ENCODE data around the gene SERPIND1. TPM values are rescaled to one million over a fixed set of nuclear protein-coding genes. Genes with fewer than 3 reads are reported as not detected.

Gene SERPIND1
- total RNA-seq, 4 donors from 2014 or later: 0.38 to 0.42 TPM; not detected in 2

DNA sequence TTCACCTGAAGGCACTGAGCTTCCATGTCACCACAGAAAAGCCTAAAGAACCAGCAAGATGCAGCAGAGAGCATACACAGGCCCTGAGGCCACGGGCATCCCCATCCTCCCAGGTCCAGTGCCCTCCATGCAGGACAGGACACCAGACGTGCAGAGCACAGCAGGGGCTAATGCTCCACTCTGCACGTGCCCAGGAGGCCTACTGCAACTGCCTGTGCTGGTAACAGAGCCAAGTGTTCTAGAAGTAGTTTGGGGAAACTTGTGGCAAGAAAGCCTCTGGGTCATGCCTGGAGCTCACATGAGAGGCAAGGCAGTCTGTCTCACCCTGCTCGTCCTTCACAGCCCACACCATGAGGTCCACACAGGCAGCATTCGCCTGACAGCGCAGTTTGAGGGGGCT, 30.7 kb downstream of the SERPIND1 start:
- no peaks in the 10 kb centered on the region for H3K9me3 ChIP-seq
- intact Hi-C loops (cut with DNase I): no loop called here
- peaks cover 21 to 100% (median 47%) of the 10 kb centered on the region in 3 donors for H3K36me3 ChIP-seq
- no peaks in the 10 kb centered on the region for H3K27me3 ChIP-seq
- no peak for DNase-seq
- TF ChIP-seq, protein P1, sequence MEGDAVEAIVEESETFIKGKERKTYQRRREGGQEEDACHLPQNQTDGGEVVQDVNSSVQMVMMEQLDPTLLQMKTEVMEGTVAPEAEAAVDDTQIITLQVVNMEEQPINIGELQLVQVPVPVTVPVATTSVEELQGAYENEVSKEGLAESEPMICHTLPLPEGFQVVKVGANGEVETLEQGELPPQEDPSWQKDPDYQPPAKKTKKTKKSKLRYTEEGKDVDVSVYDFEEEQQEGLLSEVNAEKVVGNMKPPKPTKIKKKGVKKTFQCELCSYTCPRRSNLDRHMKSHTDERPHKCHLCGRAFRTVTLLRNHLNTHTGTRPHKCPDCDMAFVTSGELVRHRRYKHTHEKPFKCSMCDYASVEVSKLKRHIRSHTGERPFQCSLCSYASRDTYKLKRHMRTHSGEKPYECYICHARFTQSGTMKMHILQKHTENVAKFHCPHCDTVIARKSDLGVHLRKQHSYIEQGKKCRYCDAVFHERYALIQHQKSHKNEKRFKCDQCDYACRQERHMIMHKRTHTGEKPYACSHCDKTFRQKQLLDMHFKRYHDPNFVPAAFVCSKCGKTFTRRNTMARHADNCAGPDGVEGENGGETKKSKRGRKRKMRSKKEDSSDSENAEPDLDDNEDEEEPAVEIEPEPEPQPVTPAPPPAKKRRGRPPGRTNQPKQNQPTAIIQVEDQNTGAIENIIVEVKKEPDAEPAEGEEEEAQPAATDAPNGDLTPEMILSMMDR (IDR thresholded peaks at IDR 0.05): no peak
- TF ChIP-seq POLR2A (IDR thresholded peaks at IDR 0.05): no peak
- WGBS, 2 donors: 85 to 86% methylated on average over 4 of the region's 6 CpGs
- H3K4me1 ChIP-seq: no peaks in the 10 kb centered on the region
- no peak overlapping the region for H3K27ac ChIP-seq
- no peak overlapping the region for H3K4me3 ChIP-seq

DNA sequence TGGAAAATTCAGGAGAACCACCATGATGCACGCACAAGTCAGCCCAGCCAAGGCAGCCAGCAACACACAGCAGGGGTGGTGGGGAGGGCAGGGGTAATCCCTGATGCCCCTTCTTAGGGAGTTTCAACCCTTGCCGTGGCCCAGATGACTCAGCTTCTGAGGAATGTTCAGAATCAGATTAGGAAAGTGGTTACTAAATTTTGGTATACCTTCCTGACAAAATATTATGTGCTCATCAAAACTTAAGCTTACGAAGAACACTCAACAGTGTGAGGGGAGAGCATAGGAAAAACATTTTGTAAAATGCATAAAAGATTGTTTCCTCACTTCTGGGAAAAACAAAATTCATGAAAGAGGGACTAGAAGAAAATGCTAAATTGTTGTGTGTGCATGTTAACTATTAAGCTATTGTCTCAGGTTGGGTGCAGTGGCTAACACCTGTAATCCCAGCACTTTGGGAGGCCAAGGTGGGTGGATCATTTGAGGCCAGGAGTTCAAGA, 32.1 kb downstream of the SERPIND1 start:
- no peak for DNase-seq
- TF ChIP-seq, protein P1 (IDR thresholded peaks at IDR 0.05): no peak
- Histone ChIP-seq H3K4me1 (no peaks in the 10 kb centered on the region), H3K27me3 (no peaks in the 10 kb centered on the region), H3K9me3 (no peaks in the 10 kb centered on the region), H3K4me3 (no peak overlapping the region), H3K27ac (no peak overlapping the region), H3K36me3 (peaks cover 21 to 100% (median 47%) of the 10 kb centered on the region in 3 donors)
- intact Hi-C loops (cut with DNase I): no loop called here
- 73 to 76% methylated on average over 3 of the region's 3 CpGs for WGBS, 2 donors

DNA sequence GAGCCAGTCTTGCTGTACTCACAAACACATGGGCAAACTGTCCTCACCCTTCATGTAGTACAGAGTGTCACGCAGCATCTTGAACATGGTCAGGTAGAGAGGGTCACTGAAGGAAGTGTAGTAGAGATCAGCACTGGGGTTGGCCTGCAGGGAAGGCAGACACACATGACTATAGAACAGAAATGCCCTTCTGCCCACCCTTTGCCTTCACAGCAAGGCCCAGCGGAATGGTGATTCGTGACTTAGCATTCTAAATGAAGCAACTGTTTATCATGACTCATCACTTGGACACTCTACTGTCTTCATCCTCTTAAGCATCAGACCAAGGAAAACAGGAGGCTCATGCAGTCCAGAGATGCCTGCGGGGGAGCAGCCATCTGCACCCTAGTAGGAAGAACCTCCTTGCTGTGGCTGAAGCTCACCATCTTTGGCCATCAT, 33.4 kb downstream of the SERPIND1 start:
- Histone ChIP-seq H3K27ac (no peak overlapping the region), H3K9me3 (no peaks in the 10 kb centered on the region), H3K36me3 (peaks cover 21 to 100% (median 39%) of the 10 kb centered on the region in 3 donors), H3K4me3 (no peak overlapping the region), H3K4me1 (no peaks in the 10 kb centered on the region), H3K27me3 (no peaks in the 10 kb centered on the region)
- no peak for DNase-seq
- 71 to 72% methylated on average over 4 of the region's 4 CpGs for WGBS, 2 donors
- intact Hi-C loops (cut with DNase I): no loop called here
- TF ChIP-seq POLR2A (IDR thresholded peaks at IDR 0.05): no peak
- TF ChIP-seq, protein P1 (IDR thresholded peaks at IDR 0.05): no peak

DNA sequence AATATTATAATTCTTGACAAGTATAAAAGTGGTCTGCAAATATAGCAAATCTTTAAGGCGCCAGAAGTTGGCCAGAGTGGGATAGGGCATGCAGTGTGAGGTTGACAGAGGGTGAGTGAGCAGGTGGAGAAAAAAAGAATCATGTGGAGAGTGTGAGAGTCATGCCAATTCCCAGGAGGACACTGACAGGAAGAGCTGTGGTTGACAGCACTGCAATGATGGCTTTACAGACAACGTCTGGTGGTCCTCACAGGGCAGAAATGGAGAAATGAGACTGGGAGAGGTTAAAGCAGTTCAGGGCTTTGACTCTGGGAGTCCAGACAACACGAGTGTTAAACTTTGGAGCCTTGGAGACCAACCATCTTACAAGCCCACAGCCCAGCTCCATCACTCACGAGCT, 34.9 kb downstream of the SERPIND1 start:
- no peaks in the 10 kb centered on the region for H3K27me3 ChIP-seq
- WGBS, 2 donors: 82 to 90% methylated on average over 4 of the region's 4 CpGs
- peaks cover 13 to 100% (median 33%) of the 10 kb centered on the region in 3 donors for H3K36me3 ChIP-seq
- intact Hi-C loops (cut with DNase I): no loop called here
- H3K27ac ChIP-seq: no peak overlapping the region
- H3K4me1 ChIP-seq: no peaks in the 10 kb centered on the region
- TF ChIP-seq POLR2A (IDR thresholded peaks at IDR 0.05): no peak
- TF ChIP-seq, protein P1 (IDR thresholded peaks at IDR 0.05): no peak
- DNase-seq: no peak
- no peaks in the 10 kb centered on the region for H3K9me3 ChIP-seq
- no peak overlapping the region for H3K4me3 ChIP-seq

DNA sequence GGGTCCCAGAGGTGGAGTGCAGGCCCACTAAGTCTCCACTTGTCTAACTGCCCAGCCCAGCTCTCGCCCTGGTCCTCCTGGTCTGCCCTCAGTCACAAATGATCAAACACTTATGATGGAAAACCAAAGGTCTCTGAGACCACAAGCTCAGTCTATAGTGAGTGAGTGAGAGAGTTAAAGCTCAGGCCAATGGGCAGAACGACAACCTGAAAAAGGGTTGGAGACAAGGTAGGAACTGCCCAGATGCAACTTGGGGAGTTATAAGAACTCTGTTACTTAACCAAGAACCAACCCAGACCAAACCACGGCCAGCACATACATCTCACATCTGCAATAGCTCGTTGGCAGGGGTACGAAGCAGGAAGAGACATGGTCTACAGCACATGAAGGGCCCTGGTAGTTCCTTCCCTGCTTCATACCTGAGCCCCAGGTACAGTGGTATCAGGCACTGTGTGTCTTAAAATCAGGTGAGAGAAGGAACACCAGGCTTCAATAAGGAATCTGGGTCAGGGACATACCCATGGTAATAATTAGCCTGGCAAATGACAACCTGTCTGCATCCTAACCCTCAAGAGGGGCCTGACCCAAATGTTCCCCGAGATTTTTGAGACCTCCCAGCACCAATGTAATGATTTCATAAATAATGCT, 35.7 kb downstream of the SERPIND1 start:
- H3K9me3 ChIP-seq: no peaks in the 10 kb centered on the region
- H3K27me3 ChIP-seq: no peaks in the 10 kb centered on the region
- WGBS, 2 donors: 80 to 86% methylated on average over 6 of the region's 6 CpGs
- no peak for DNase-seq
- intact Hi-C loops (cut with DNase I): no loop called here
- peaks cover 4 to 100% (median 25%) of the 10 kb centered on the region in 3 donors for H3K36me3 ChIP-seq
- TF ChIP-seq POLR2A (IDR thresholded peaks at IDR 0.05): no peak
- TF ChIP-seq, protein P1 (IDR thresholded peaks at IDR 0.05): no peak
- no peaks in the 10 kb centered on the region for H3K4me1 ChIP-seq
- H3K4me3 ChIP-seq: no peak overlapping the region
- H3K27ac ChIP-seq: no peak overlapping the region

All from esophagus squamous epithelium (tissue), 5 donors.